Endothelial cell of umbilical vein (primary cell): Measurements from ENCODE around the gene LAIR1. TPM values are rescaled to one million over a fixed set of nuclear protein-coding genes. Genes with fewer than 3 reads are reported as not detected.

Source experiments
- BruUV-seq: library from RNA; stranded (reverse); fragments of 400-500 nt; replicated peaks from 2 replicates; lab custom pipeline; 2021; lab: Mats Ljungman, UMichigan
- CTCF ChIA-PET: fragments of 300-600, 350-600 bp; sonication (Branson Sonifier 250); formaldehyde crosslinking; loops from one replicate; lab custom pipeline; 2021; ENCODE audit warnings: antibody characterized with exemption, inconsistent platforms; lab: Charles Lee
- POLR2A ChIA-PET: fragments of 300-600, 350-600 bp; sonication (Branson Sonifier 250); formaldehyde crosslinking; loops from one replicate; lab custom pipeline; 2021; ENCODE audit warnings: antibody characterized with exemption, inconsistent platforms; lab: Charles Lee
- DNase-seq: peaks from one replicate; pipeline ENCODE4 v3.0.0-alpha.2; 2011; ENCODE audit warnings: low read depth, low spot score
- FAIRE-seq: peaks from 2 replicates; lab custom pipeline; 2011; peaks lifted over from hg19 to GRCh38; lab: Jason Lieb, UNC
- H2AFZ ChIP-seq: 2 replicates; pipeline ENCODE4 v1.6.0; 2012; ENCODE audit warnings: low read depth, low read length, control low read depth, inconsistent platforms
- H3K27ac ChIP-seq: 2 replicates; pipeline ENCODE4 v1.5.1; 2011; ENCODE audit warnings: low read depth, mild to moderate bottlenecking, control low read depth, low read length, moderate library complexity; ENCODE audit not compliant: insufficient read depth
- H3K27me3 ChIP-seq, 2 experiments: 2 replicates each; pipeline versions ENCODE4 v1.6.0 to v1.6.1; 2011; ENCODE audit warnings: low read length in 2 of 2, mixed read lengths in 1 of 2; ENCODE audit not compliant: control insufficient read depth in 2 of 2, insufficient read depth in 2 of 2
- H3K36me3 ChIP-seq, 2 experiments: 2 replicates in 1 of 2; 3 replicates in 1 of 2; pipeline ENCODE4 v1.5.1; 2011; ENCODE audit warnings: low read length in 2 of 2, mild to moderate bottlenecking in 1 of 2, moderate library complexity in 1 of 2; ENCODE audit not compliant: control insufficient read depth in 2 of 2, insufficient read depth in 2 of 2; ENCODE audit errors: extremely low read depth in 1 of 2
- H3K4me1 ChIP-seq: 3 replicates; pipeline ENCODE4 v1.5.1; 2011; ENCODE audit warnings: mild to moderate bottlenecking, low read length; ENCODE audit not compliant: control insufficient read depth, insufficient read depth; ENCODE audit errors: extremely low read depth
- H3K4me2 ChIP-seq: 2 replicates; pipeline ENCODE4 v1.6.1; 2011; ENCODE audit warnings: low read length, control low read depth, mixed read lengths; ENCODE audit not compliant: insufficient read depth
- H3K4me3 ChIP-seq, 3 experiments: fragments of 200-600 bp in 1 of 3; sonication (generic), shearing (Covaris generic) in 1 of 3; replicated peaks in 1 of 3; 2 replicates each; pipeline ENCODE4 v1.5.1; 2011 to 2016; ENCODE audit warnings: control low read depth in 3 of 3, low read length in 3 of 3, mild to moderate bottlenecking in 2 of 3, inconsistent platforms in 1 of 3, low read depth in 1 of 3, moderate library complexity in 1 of 3; ENCODE audit not compliant: insufficient read depth in 1 of 3
- H3K79me2 ChIP-seq: 2 replicates; pipeline ENCODE4 v1.6.0; 2012; ENCODE audit warnings: low read length, inconsistent platforms; ENCODE audit not compliant: control insufficient read depth, insufficient read depth
- H3K9ac ChIP-seq: replicated peaks from 2 replicates; pipeline ENCODE3; 2011; ENCODE audit warnings: low read length, control low read depth; ENCODE audit not compliant: insufficient read depth; ENCODE audit errors: extremely low read depth
- H3K9me1 ChIP-seq: replicated peaks from 3 replicates; pipeline ENCODE4 v1.6.0; 2011; ENCODE audit warnings: mild to moderate bottlenecking, low read length; ENCODE audit not compliant: control insufficient read depth, insufficient read depth; ENCODE audit errors: extremely low read depth
- H3K9me3 ChIP-seq: replicated peaks from 2 replicates; pipeline ENCODE4 v1.5.1; 2012; ENCODE audit warnings: low read length, inconsistent platforms; ENCODE audit not compliant: control insufficient read depth, insufficient read depth
- H4K20me1 ChIP-seq: replicated peaks from 2 replicates; pipeline ENCODE3; 2011; ENCODE audit warnings: mild to moderate bottlenecking, low read length; ENCODE audit not compliant: control insufficient read depth, insufficient read depth; ENCODE audit errors: extremely low read depth
- CTCF ChIP-seq, 2 donors: IDR thresholded peaks; 1 replicate in 1 of 2; 2 replicates in 1 of 2; pipeline ENCODE4 v1.5.1; 2011; ENCODE audit warnings: low read length in 2 of 2, mild to moderate bottlenecking in 2 of 2, moderate library complexity in 2 of 2, control low read depth in 1 of 2, inconsistent platforms in 1 of 2, low read depth in 1 of 2; ENCODE audit not compliant: insufficient read depth in 1 of 2; ENCODE audit errors: extremely low read depth in 1 of 2
- EZH2 ChIP-seq: IDR thresholded peaks from 2 replicates; pipeline ENCODE4 v1.6.1; 2012; ENCODE audit warnings: borderline replicate concordance, low read depth, mild to moderate bottlenecking, moderate library complexity, low read length, inconsistent platforms; ENCODE audit not compliant: severe bottlenecking
- FOS ChIP-seq: IDR thresholded peaks from 2 replicates; pipeline ENCODE4 v1.6.1; 2011; ENCODE audit warnings: mild to moderate bottlenecking, low read length, moderate library complexity, borderline replicate concordance; ENCODE audit not compliant: insufficient read depth
- GATA2 ChIP-seq: IDR thresholded peaks from 2 replicates; pipeline ENCODE4 v1.7.0; 2011; ENCODE audit warnings: low read depth, mild to moderate bottlenecking, moderate library complexity, mixed read lengths, low read length; ENCODE audit not compliant: insufficient read length, insufficient read depth
- JUN ChIP-seq: IDR thresholded peaks from 2 replicates; pipeline ENCODE4 v1.6.1; 2011; ENCODE audit warnings: borderline replicate concordance, low read depth; ENCODE audit not compliant: insufficient read length, insufficient read depth
- MAX ChIP-seq: IDR thresholded peaks from 2 replicates; pipeline ENCODE4 v1.6.1; 2011; ENCODE audit not compliant: insufficient read depth, insufficient read length
- MYC ChIP-seq: IDR thresholded peaks from one replicate; pipeline ENCODE4 v1.6.1; 2011; ENCODE audit warnings: mild to moderate bottlenecking, low read depth, low read length
- POLR2A ChIP-seq: IDR thresholded peaks from 2 replicates; pipeline ENCODE4 v1.6.1; 2012; ENCODE audit warnings: low read depth, mild to moderate bottlenecking, control low read depth, low read length
- POLR2AphosphoS5 ChIP-seq: IDR thresholded peaks from 2 replicates; pipeline ENCODE4 v1.6.1; 2012; ENCODE audit warnings: low read depth, mild to moderate bottlenecking, control low read depth, low read length, moderate library complexity; ENCODE audit not compliant: insufficient read depth
- dilution Hi-C: fragments of 300-500 bp; cut with MboI; formaldehyde crosslinking; loops from one replicate; pipeline ENCODE4 v1.15.0; 2019; ENCODE audit warnings: low sequenced_read_pairs; ENCODE audit not compliant: extremely low pct_ligation_motif_present
- intact Hi-C: fragments of 100-400 bp; cut with micrococcal nuclease; formaldehyde crosslinking; loops from one replicate; pipeline ENCODE4 v1.10.0; 2022
- polyA plus RNA-seq, 4 experiments: library from polyadenylated mRNA; depleted of rRNA in 3 of 4; stranded (reverse) in 3 of 4; unstranded in 1 of 4; fragments of >200 nt; gene quantifications; 2 replicates each; pipeline versions ENCODE4 v1.2.1 to v1.2.3, GENCODE V29; 2011 to 2012; ENCODE audit warnings: missing spikeins in 1 of 4
- total RNA-seq: library from RNA; stranded (reverse); gene quantifications from 2 replicates; pipeline ENCODE4 v1.2.3, GENCODE V29; 2021

LAIR1 gene
- total and polyA plus RNA-seq, 2 donors (not counting 3 experiments of a cell fraction or from before 2014, with no cell fraction given) = not detected

DNA sequence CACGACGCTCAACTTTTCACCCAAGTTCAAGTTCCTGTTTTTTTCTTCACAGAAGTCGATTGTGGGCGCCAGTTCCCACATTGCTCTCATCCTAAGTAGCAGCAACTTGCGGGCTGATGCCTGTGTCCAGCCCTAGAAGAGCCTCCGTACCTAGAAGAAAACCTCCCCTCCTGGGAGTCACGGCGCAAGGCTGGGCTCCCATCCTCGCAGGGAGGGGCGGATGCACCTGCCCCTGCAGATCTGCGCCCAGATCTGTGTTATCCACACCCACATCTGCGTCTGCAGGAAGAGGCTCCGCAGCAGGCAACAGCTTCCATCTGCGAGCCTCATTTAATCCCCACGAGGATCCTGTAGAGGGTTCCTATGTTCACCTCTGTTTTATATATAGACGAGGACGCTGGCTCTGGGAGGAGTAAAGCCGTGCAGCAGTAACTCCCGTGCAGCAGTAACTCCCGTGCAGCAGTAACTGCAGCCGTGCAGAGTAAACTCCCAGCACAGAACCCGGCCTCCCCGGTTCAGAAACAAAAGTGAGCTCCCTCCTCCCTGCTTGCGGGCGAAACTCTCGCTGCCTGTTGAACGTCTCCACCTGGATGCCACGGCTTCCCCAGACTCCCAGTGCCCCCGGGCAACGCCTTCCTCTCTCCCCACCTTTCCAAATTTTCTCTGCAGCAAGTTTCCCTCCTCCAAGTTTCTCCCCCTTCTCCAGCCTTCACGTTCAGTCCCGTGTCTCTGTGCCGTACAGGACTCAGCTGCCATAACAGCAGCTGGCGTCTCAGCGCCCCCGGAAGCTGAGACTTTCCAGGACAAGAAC is 23.5 kb upstream of the LAIR1 start:
- DNase-seq (peak; percentile 26), FAIRE-seq (no peak)
- peak overlapping the region; percentile 85 for H2AFZ ChIP-seq
- ChIA-PET CTCF (interaction anchor here (1.0 to 1.6 kb wide), 4 partner anchors 35 to 122 kb away, joined by 3 to 8 read pairs (median 4); no protein-coding TSS in a partner anchor), POLR2A (no interaction called here)
- H3K4me3 ChIP-seq = peak overlapping the region in 1 of 3 experiments; percentile 31
- H3K4me2 ChIP-seq = peak overlapping the region; percentile 28
- intact Hi-C loops = no loop called here
- no peaks in the 10 kb centered on the region for H4K20me1 ChIP-seq
- no peaks in the 10 kb centered on the region for H3K36me3 ChIP-seq
- H3K4me1 ChIP-seq = peaks cover 19% of the 10 kb centered on the region
- BruUV-seq = no TSS peak
- no peak overlapping the region for H3K9ac ChIP-seq
- dilution Hi-C loops = no loop called here
- TF ChIP-seq JUN = no peak
- peak; percentile 51 for TF ChIP-seq GATA2
- TF ChIP-seq POLR2AphosphoS5 = no peak
- H3K27ac ChIP-seq = no peak overlapping the region
- no peaks in the 10 kb centered on the region for H3K9me3 ChIP-seq
- H3K27me3 ChIP-seq = peaks cover 1 to 4% of the 10 kb centered on the region in 2 experiments
- H3K9me1 ChIP-seq = no peaks in the 10 kb centered on the region
- no peaks in the 10 kb centered on the region for H3K79me2 ChIP-seq

DNA sequence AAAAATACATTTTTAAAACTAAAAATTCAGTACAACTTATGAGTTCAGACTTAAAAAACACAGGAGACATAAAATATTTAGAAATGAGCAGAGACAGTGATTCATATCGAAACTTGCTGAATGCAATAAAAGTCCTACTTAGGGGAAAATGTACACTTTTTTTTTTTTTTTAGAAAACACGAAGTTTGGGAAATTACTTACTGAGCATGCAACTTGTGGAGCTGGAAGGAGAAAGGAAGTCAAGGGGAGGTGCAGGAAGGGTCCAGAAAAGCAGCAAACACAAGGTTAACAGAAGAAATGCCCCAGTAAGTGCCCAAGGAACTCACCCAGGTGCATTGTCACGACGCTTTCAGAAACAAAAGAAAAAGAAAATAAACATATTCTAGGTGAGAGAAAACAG is 18.6 kb upstream of the LAIR1 start:
- H3K9me1 ChIP-seq = no peaks in the 10 kb centered on the region
- POLR2A ChIA-PET = interaction anchor here (0.6 kb wide), 1 partner anchor 22 kb away, joined by 3 read pairs; no protein-coding TSS in a partner anchor
- peaks cover 0 to 2% of the 10 kb centered on the region in 2 experiments for H3K27me3 ChIP-seq
- no peak overlapping the region for H3K27ac ChIP-seq
- no peaks in the 10 kb centered on the region for H3K79me2 ChIP-seq
- no peaks in the 10 kb centered on the region for H3K9me3 ChIP-seq
- H3K4me2 ChIP-seq = no peak overlapping the region
- intact Hi-C loops = no loop called here
- dilution Hi-C loops = no loop called here
- FAIRE-seq (no peak), DNase-seq (no peak)
- H4K20me1 ChIP-seq = no peaks in the 10 kb centered on the region
- TF ChIP-seq CTCF (IDR thresholded peaks at IDR 0.05; ENCODE audit: extremely low read depth in 1 of 2, insufficient read depth in 1 of 2, low read depth in 1 of 2, low read length in 2 of 2) (no peak), MYC (no peak), POLR2AphosphoS5 (no peak), MAX (no peak), POLR2A (no peak), GATA2 (no peak), EZH2 (no peak), JUN (no peak), FOS (no peak)
- BruUV-seq = no TSS peak
- H2AFZ ChIP-seq = no peak overlapping the region
- CTCF ChIA-PET = interaction anchor here (2.0 kb wide), 1 partner anchor 8 kb away, joined by 11 read pairs; no protein-coding TSS in a partner anchor
- no peak overlapping the region for H3K4me3 ChIP-seq
- H3K4me1 ChIP-seq = peaks cover 4% of the 10 kb centered on the region
- H3K36me3 ChIP-seq = no peaks in the 10 kb centered on the region
- H3K9ac ChIP-seq = no peak overlapping the region
